Stimulated activated CD4-positive, alpha-beta T cell treated with anti-CD3 and anti-CD28 coated beads, Interleukin-1b, Interleukin-23, amount 100 ng/mL, for 1 hour (primary cell): Measurements from ENCODE around the gene SOCS4.
"Not testable (repeated sequence)": the region's sequence is repeated elsewhere in the genome, so short reads cannot be mapped to it uniquely, and the experiment has no call there.

Source experiments
- DNase-seq, 2 donors: peaks; one replicate each; pipeline ENCODE4 v3.0.0-alpha.2; 2020; ENCODE audit warnings: low read depth in 2 of 2

Gene SOCS4, protein sequence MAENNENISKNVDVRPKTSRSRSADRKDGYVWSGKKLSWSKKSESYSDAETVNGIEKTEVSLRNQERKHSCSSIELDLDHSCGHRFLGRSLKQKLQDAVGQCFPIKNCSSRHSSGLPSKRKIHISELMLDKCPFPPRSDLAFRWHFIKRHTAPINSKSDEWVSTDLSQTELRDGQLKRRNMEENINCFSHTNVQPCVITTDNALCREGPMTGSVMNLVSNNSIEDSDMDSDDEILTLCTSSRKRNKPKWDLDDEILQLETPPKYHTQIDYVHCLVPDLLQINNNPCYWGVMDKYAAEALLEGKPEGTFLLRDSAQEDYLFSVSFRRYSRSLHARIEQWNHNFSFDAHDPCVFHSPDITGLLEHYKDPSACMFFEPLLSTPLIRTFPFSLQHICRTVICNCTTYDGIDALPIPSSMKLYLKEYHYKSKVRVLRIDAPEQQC

DNA sequence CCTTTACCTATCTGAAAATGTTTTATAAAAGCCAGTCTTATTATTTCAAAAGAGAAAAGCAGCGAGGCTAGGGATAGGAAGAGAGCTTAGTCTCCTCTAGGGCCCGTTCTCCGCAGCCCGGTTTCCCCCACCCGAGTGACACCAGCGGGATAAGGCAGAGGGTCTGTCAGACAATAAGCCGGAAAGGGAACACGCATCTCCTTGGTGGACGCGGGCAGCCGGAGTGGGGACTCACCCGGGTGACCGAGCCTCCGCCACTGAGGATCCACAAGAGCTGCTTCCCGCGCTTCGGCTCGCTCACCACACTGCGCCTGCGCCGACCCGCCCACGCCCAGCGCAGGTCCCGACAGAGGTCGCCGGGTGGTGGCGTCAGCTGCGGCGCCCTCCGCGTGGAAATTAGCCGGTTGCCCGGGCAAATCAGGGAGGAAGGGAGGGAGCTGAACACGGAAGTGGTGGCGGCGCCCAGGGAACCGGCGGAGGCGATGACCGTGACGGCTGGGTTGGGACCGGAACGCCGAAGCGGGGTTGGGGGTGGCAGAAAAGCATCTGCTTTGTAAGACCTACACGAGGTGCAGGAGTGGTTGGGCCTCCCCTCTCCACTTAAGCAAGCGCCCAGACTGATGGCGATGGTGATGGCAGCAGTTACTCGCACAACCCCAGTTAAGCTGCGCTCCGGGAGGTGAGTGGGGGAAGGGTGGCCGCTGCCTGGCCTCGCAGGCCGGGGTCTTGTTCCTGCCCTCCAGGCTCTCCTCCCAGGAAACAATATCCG lies at the start of gene SOCS4, which contains the start of gene WDHD1:
TSS of gene SOCS4 (plus strand) at position 444 of the 769 bp plus-strand sequence. CDS start 15,806 bp downstream, outside the sequence.
TSS of gene WDHD1 (minus strand) at position 307 of the 769 bp plus-strand sequence. CDS start 312 bp downstream, outside the sequence.
- peak; percentile 88 to 97 for DNase-seq

DNA sequence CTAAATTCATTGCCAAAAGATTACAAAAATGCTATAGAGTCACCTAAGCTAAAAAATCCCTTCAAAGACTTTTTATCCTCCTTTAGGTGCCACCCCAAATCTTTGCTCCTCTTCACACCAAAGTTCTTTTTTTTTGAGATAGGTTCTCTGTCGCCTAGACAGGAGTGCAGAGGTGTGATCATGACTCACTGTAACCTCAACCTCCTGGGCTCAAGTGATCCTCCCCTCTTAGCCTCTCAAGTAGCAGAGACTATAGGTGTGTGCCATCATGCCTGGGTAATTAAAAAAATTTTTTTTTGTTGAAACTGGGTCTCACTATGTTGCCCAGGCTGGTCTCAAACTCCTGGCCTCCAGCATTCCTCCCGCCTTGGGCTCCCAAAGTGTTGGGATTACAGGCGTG lies 48.0 kb upstream of the SOCS4 start:
- DNase-seq: no peak

DNA sequence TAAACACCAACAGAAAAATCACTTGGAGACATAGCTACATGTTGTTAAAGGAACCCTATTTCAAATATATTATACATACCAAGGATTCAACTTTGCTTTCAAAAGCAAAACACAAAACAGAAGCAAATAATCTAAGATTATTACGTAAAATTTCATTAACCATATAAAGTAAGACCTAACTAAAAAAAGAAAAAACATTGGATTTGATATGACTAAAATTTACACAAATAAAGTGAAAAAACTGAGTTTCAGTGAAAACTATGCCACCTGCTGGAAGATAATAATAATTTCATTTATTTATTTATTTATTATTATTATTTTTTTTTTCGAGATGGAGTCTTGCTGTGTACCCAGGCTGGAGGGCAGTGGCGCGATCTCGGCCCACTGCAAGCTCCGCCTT lies 45.3 kb upstream of the SOCS4 start:
- DNase-seq: no peak

DNA sequence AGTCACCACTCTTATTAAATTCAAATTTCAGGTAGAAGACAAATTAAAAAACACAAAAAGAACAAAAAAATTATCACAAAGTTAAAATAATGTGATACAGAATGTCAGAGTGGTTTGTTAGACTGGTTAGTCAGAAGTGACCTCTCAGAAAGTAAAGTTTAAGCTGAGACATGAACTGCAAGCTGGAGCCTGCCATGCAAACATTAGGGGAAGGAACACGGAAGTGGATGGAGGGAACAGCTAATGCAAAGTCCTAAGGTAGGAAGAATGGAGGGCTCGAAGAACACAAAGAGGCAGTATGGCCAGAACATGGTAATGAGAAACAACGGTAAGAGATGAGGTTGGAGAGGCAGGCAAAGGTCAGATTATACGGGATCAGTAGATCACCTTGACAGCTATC lies 41.9 kb upstream of the SOCS4 start:
- no peak for DNase-seq

DNA sequence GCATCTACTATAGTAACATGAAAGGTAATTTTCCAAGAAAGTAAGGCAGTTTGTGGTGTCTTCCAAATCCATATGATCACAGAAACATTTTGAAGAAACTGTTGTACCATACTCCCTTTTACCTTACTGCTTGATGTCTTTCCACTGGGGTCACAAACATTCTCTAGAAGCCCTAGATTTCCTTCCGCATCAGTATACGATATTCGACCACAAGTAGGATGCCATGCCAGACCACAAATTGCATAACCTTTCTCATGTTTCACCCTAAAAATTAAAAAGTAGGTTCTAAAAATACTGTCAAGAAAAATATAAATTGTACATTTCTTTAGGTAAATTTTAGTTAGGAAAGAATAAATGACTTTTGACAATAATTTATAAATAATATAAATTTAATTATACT lies 26.7 kb upstream of the SOCS4 start:
- no peak for DNase-seq

DNA sequence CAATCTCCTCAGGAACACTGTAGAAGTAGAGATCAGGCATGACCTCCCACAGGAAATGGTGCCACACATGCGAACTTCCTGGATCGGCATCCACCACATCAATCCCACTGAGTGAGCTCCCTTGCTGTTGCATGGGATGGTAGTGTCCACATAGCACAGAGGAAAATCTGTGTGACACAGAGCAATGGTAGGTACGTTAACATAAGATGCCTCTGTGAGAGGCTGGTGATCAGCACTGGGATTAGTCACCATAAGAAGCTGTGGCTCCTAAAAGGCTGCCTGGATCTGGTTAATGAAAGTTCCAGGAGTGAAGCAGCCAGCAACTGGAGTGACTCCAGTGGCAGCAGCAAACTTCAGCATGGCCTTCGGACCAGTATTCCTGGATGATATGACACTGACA lies 22.0 kb upstream of the SOCS4 start:
- DNase-seq: no peak

DNA sequence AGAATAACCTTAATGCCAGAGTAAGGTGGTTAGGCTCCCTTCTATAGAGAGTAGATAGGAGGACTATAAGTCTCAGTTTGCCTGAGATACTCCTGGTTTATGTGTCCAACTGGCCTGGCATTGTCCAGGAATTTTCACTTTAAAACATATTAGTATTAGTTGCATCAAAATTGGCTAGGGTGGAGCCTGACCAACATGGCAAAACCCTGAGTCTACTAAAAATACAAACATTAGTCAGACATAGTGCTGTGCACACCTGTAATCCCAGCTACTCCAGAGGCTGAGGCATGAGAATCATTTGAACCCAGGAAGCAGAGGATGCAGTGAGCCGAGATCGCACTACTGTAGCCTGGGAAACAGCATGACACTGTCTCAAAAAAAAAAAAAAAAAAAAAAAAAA lies 12.0 kb upstream of the SOCS4 start:
- no peak for DNase-seq

DNA sequence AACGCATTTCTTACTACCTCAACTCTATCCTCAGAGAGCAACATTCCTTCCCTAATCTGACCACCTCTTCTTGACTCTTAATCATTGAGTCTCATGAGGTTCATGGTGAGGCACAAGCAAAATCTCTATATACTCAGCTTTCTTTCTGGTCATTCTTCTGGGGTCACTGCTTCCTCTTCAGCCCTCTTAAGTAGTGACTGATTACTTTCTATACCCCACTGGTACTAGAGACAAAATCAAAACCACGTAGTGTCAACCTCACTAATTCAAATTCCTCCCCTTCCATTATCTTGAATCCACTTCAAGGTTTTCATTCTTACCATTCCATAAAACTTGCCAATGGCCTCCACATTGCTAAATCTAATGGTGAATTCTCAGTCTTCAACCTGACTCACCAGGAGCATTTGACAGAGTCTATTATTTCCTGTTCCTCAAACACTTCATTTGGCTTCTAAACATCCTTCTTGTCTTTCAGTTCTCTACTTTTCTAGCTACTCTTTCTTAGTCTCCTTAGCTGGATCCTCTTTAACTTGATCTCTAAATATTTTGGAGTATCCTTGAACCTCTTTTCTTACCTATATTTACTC lies 7.0 kb upstream of the SOCS4 start:
- DNase-seq: no peak

DNA sequence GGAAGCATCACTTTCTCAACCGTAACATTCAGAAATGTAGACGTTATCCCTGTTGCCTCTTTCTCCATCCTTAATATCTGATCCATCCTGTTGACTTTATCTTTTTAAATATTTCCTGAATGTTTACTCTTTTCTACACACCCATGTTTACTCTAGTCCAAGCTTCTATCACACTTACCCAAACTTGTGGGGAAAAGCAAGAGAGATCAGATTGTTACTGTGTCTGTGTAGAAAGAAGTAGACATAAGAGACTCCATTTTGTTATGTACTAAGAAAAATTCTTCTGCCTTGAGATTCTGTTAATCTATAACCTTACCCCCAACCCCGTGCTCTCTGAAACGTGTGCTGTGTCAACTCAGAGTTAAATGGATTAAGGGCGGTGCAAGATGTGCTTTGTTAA lies 2.7 kb upstream of the SOCS4 start:
- not testable (repeated sequence) for DNase-seq

DNA sequence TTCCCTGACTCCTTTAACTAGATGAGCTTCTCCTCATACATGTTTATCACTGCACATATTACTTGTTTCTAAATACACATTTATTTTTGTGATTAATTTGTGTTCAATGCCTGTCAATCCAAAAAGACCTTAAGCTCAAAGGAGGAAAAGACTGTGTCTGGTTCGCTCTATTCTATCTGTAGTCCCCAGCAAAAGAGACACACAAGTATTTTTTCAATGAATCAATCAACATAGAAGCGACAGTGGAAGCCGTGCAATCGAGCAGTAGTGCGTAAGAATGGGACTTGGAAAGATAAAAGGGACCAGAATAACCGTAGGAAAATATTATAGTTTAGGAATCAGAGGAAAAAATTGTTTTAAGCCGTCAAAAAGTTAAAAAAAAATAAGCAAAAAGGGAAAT lies 1.1 kb upstream of the SOCS4 start:
- no peak for DNase-seq

DNA sequence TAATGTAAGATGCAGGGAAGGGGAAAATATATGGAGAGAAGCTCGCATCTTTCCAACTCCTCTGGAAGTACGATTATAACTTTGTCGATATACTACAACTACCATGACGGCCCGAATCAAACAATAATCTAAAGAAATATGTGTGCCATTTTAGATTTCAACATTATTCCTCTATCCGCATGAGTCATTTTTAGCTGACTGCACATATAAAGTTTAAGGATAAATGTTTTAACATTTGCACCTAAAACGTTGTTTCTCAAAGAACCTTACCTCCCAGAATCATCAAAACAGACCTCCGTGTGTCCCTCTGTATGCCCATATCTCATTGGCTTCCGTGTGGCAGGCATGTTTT lies 619 bp upstream of the SOCS4 start:
- no peak for DNase-seq

DNA sequence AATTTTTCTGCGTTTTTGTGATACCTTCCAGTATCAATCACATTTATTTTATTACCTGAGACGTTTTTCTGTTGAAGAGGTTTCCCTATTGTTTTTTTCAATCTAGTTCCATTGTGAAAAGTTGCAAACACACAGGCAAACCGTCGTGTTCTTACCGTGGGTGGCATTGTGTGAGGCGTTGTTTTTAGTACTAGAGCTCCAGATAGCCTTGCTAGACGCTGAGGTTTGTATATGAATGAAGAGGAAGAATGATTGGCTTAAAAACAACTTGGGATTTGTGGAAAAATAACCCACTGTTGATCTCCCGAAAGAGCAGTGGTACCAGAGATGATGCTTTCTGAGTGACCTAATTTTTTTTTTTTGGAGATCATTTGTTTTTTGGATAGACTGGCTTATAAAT lies 1.0 kb downstream of the SOCS4 start:
- DNase-seq: no peak

DNA sequence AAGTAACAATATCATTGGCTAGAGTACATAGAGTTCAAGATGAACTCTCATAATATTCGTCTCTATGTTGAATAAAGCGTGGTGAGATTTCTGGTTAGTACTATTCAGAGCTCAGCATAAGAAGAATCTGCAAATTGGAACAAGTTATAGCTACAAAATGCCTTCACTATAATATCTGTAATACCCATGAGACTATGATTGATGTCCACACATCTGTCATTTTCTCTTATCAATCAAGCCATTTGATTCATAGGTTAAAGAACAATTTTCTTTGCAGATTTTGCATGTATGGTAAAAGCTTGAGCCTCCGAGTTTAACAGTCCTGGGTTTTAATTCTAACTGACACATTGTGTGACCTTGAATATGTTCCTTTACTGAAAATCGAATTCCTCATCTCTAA lies 1.4 kb downstream of the SOCS4 start:
- DNase-seq: no peak

DNA sequence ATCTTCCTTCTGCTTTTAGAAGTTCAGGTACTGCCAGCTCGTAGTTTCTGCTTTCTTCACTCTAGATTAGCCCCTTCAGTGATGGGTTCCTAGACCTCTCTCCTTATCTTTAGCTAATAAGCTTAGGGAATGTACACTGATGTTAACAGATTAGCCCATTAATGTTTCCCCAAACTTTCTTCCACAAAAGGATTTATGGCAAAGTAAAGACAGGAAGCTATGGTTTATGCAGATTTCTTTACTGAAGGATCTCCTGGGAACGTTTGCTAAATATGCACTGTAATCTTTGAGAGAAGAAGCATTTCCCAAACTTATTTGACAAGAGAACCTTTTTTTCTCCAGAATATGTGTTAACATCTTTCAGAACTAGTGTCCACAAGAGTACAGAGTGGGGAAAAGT lies 4.2 kb downstream of the SOCS4 start:
- DNase-seq: no peak

DNA sequence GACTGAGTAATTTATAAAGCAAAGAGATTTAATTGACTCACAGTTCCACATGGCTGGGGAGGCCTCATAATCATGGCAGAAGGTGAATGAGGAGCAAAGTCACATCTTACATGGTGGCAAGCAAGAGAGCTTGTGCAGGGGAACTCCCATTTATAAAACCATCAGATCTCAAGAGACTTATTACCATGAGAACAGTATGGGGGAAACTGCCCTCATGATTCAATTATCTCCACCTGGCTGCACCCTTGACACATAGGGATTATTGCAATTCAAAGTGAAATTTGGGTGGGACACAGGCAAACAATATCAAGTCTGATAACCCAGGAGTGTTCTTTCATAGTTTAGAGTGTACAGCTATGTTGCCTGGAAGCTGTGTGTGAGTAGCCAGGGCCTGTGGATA lies 11.0 kb downstream of the SOCS4 start:
- not testable (repeated sequence) for DNase-seq

DNA sequence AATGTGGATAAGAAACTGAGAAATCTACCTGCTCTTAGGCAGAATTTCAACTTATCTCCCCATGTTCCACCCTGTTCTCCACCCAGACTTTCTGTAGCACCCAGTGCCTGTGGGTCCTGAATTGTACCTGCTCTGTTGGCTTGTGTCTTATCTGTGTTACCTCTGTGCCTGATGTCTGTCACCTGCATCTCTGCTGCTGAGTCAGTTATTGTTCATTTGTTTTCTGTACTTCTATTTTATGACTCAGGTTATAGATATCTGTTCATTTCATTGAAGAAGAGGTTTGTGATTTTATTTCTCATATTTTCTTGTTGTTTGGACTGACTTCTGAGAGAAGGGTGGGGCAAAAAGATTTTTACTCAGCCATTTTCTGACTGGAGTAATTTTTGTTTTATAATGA lies 11.7 kb downstream of the SOCS4 start:
- DNase-seq: no peak

DNA sequence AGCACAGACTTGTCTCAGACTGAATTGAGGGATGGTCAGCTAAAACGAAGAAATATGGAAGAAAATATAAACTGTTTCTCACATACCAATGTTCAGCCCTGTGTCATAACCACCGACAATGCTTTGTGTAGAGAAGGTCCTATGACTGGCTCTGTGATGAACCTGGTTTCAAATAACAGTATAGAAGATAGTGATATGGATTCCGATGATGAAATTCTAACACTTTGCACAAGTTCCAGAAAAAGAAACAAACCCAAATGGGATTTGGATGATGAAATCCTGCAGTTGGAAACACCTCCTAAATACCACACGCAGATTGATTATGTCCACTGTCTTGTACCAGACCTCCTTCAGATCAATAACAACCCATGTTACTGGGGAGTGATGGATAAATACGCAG lies 16.5 kb downstream of the SOCS4 start:
- DNase-seq: no peak

DNA sequence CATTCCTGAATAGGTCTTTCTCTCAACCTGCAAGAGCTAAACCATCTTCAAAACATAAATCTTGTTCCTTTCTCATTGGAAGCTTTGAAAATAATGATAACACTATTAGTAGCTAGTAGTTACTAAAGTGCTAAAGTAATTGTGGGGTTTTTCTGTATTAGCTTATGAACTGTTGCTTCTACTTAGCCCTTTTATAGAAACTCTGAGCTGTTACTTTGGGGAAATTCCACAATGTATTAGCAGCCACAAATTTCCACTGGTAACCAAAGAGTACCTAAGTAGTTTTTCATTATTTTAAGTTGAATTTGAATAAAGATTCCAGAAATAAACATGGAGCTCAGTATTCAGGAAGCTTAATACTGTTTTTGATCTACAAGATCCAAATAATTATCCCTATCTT lies 18.1 kb downstream of the SOCS4 start:
- no peak for DNase-seq

DNA sequence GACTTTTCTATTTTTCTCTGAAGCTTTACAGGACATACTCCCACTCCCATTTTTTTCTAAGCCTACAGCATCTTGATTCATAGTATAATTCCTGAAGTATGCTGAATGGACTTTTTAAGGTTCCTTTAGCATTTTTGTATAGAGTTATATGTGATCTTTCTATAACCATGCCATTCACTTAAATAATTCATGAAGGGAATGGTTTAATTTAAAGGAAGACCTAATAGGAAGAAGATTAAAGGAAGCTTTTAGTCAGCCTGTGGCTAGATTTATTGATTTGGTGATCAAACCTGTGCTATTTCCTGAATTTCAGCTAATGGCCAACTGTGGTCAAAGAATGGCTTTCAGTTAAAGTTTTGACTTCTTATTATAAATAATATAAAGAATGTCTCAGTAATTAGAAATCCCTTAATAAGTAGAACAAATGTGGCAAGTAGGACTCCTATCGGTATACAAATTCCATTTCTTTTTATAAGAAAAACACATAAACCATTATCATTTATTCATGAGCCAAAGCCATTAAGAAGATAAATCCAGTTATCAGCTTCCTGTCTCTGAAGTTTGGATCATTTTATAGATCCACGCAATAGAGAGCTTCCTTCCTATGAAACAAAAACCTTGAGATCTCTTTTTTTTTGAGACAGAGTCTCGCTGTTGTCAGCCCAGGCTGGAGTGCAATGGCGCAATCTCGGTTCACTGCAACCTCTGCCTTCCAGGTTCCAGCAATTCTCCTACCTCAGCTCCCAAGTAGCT lies 20.4 kb downstream of the SOCS4 start:
- DNase-seq: no peak

DNA sequence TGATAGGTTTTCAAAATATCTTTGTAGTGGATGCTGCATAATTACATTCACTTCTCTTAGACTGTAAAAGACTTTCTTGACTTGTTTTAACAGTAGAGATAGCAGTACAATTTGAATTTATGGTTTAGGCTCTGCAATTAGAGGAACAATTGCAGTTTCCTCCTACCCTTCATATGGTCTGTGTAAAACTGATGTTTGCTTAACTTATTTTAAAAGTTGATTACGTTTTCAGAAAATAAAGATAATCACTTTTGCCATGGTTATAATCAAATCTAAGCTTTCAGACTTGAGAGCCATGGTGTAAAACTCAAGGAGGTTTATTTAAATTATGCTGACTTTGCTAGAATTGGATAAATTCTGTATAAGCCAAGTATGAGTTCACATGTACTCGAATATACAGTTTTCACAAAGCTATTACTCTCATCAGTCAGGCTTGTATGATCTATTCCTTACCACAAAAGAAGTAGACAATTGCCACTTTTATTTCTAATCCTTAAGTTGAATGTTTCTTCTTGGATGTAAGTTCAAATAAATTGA lies 21.9 kb downstream of the SOCS4 start:
- DNase-seq: no peak

DNA sequence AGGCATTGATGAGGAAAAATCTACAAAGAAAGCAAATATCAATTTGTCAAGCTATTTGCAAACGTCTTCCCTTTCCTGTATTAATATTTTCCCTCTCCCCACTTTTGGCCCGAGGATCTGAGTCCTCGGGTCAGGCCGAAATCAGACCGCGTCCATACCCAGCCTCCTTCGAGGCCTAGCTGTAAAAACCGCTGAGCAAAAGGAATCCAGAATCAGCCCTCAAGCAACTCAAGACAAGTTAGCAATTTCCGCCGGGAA lies 24.1 kb downstream of the SOCS4 start:
- DNase-seq: no peak
